C4-2B (cell line): Measurements from ENCODE around the gene OR5B21.

Source experiments
- CTCF ChIP-seq: fragments of 450-650 bp; conservative IDR thresholded peaks from 2 replicates; pipeline ENCODE4 v1.5.1; 2017; ENCODE audit warnings: mild to moderate bottlenecking
- ZFX ChIP-seq: fragments of 450-650 bp; IDR thresholded peaks from 2 replicates; pipeline ENCODE4 v1.6.1; 2017

- TF ChIP-seq CTCF, result peak; percentile 79
- no peak for TF ChIP-seq ZFX
Measured at GRCh38 chr11:58513747-58514367, 6.0 kb upstream of the OR5B21 start.
